Ecto neural progenitor cell (in vitro differentiated cells): Measurements from ENCODE around the gene ATP1A3.
A peak's percentile ranks its signal among the peaks of the same experiment; 100 is the strongest.
"Not testable (repeated sequence)": the region's sequence is repeated elsewhere in the genome, so short reads cannot be mapped to it uniquely, and the experiment has no call there.

ENCODE experiments used
- DNase-seq: peaks from one replicate; pipeline ENCODE4 v3.0.0-alpha.2; 2018; ENCODE audit warnings: low spot score

ATP1A3 gene

DNA sequence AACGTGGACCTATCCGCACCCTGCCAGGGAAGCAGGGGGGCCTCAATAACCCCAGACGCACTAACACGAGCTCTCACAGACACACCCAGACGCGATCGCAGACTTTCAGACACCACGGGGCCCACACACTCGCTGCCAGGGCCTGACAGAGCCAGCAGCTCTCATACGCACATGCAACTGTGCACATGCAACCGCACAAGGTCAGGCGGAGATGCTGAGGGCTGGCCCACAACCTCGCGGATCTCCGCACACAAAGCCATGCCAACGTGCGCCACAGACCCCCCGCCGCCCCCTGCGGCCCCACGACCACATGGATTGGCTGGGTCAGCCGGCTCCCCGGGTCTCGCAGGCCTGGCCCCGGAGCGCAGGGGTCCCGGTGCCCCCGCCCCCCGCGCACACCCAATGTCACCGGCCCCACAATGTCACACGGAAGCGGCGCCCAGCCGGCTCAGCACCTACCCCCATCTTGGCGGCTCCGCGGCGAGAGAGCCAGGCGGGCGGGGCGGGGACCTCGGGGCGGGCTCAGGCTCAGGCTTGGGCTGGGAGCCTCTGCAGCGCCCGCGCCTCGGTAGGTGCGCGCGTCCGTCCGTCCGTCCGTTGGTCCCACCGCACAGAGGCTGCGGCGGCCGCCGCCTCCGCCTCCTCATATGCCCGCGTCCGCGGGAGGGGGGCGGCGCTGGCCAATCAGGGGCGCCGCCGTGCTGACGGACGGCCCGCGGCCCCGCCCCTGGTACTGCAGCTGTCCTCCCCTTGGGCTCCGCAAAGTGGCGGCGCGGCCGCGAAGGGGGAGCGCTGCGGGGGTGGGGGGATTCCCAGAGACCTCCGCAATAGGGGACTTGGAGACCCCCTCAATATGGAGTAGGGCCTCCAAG, at the start of gene ATP1A3:
Gene ATP1A3 (minus strand): TSS at position 619 of the 872 bp plus-strand sequence. CDS start 154 bp downstream, at position 465.
- DNase-seq = peak; percentile 82

DNA sequence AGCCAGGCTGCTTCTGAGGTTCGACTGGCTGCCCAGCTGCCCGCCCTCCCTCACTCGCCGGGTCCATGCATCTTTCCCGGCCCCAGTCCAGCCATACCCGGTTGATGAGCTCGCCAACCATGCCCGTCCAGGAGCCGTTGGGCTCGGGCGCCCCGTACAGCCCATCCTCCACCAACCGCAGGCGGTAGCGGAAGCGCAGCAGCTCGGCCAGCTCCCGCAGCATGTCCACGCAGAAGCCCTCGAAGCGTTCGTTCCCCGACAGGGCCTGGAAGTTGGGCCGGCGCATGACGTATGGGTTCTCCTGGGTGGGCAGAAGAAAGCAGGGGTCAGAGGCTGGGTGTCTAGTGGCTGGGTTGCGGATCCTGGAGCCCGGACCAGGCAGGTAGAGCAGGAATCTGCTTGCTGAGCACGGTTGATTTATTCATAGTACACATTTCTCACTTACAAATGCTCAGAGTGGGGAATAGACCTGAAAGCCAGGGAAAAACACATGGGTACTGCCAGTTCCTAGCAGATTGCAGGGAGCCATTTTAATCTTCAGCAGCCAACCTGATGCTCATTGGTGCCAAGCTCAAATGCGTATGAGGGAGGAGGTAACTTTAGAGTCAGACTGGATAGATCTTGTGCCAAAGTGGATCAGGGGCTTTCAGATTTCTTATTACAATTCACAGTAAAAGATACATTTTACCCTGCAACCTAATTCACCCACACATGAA, 48.6 kb upstream of the ATP1A3 start:
- DNase-seq = no peak

DNA sequence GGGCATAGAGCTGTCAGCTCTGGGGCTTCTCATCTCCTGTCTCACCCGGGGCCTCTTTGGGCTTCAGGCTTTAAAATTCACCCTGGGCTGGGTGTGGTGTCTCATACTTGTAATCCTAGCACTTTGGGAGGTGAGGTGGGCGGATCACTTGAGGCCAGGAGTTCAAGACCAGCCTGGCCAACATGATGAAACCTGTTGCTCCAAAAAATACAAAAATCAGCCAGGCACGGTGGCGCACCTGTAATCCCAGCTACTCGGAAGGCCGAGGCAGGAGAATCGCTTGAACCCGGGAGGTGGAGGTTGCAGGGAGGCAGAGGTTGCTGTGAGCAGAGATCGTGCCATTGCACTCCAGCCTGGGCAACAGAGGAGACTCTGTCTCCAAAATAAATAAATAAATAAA, 46.5 kb upstream of the ATP1A3 start:
- not testable (repeated sequence) for DNase-seq

DNA sequence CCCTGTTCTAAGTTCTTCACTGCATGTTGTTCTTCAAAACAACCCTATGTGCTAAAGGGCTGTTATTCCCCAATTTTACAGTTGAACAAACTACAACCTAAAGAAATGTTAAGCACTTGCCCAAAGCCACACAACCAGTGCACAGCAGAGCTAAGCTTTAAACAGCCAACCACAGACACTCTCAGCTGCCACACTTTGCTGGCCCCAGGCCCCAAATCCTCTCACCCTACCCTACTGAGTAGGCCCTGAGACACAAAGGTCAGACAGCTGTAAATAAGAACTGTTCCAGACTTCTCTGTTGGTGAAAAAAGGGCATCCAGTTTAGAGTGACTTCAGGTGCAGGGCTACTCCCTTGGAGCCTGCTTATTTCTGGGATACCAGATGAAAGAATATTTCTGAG, 46.0 kb upstream of the ATP1A3 start:
- DNase-seq = no peak

DNA sequence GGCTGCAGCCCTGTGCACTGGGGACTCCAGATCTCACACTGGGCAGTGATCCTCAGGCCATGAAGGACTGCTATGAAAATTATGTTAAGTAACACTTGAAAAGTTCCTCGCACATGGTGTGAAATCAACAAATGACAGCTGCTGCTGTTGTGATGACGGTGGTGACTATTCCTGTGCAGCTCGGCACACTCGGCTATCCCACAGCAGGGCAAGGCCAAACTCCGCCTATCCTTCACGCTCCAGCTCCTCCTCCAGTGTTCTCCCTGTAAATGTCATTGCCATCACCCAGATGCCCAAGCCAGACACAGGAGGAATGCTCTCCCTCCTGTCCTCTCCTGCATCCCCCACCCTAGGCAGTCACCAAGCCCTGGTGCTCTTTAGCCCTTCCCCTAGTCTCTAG, 44.6 kb upstream of the ATP1A3 start:
- DNase-seq = no peak

DNA sequence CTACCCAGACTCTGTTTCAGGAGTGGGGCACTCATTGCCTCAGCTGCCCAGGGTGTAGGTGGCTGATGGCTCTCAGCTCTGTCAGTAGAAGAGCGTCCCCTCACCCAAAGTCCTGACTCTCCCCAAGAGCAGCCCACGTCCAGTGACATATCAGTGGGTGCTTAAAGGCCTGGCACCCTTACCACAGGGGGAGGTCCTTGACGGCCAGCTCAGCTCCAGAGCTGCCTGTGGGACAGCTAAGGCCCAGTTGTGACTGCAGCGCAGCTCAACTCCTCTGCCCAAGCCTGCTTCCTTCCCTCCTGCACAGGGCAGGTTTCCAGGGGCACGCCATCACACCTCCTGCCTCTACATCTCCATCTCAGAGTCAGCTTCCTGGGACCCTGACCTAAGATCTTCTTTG, 43.6 kb upstream of the ATP1A3 start:
- no peak for DNase-seq

DNA sequence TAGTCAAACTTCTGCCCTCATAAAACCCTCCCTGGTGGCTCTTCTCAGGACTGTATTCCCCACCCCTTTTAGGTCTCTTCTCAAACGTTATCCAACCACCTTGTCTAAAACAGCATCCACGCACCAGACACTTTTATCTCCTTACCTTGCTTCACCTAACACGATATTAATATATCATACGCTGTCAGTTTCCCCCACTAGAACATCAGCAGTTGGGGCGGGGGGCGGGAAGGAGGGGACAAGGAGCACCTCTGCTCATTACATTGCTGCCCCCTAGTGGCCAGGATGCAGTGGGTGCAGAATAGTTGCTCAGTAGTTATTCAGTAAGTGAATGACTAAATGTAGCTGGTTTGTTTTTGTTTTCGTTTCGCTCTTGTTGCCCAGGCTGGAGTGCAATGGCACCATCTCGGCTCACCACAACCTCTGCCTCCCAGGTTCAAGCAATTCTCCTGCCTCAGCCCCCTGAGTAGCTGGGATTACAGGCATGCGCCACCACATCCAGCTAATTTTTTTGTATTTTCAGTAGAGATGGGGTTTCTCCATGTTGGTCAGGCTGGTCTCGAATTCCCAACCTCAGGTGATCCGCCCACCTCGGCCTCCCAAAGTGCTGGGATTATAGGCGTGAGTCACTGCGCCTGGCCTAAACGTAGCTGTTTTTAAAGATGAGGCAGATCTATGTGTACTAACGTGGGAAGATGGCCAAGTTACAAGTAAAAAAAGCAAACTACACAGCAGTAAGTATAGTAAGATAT, 40.8 kb upstream of the ATP1A3 start:
- DNase-seq = peak; percentile 64

DNA sequence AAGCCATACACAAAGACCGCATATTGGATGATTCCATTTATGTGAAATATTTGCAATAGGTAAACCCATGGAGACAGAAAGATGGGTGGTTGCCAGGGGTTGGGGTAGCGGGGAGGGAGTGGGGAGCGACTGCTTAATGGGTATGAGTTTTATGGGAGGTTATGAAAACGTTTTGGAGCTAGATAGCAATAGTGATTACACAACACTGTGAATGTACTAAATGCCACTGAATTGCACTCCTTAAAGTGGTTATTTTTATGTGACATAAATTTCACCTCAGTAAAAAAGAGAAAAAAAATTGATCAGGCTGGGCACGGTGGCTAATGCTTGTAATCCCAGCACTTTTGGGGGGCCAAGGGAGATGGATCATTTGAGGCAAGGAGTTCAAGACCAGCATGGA, 39.4 kb upstream of the ATP1A3 start:
- no peak for DNase-seq

DNA sequence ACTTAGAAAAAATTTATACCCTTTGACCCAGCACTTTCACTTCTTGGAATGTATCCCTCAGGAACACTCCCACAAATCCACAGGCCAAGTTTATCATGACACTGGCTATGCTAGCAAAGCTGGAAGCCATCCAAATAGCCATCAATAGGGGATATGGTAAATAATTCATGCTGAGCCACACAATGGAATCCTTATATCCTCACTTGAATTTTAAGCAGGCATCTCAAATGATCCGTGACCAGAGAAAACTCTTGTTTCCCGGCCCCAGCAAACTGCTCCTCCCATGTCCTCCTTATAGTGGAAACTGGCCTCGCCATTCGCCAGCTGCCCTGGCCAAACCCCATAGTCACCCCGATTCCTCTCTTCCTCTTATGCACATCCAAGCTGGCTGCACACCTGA, 38.4 kb upstream of the ATP1A3 start:
- DNase-seq = no peak

DNA sequence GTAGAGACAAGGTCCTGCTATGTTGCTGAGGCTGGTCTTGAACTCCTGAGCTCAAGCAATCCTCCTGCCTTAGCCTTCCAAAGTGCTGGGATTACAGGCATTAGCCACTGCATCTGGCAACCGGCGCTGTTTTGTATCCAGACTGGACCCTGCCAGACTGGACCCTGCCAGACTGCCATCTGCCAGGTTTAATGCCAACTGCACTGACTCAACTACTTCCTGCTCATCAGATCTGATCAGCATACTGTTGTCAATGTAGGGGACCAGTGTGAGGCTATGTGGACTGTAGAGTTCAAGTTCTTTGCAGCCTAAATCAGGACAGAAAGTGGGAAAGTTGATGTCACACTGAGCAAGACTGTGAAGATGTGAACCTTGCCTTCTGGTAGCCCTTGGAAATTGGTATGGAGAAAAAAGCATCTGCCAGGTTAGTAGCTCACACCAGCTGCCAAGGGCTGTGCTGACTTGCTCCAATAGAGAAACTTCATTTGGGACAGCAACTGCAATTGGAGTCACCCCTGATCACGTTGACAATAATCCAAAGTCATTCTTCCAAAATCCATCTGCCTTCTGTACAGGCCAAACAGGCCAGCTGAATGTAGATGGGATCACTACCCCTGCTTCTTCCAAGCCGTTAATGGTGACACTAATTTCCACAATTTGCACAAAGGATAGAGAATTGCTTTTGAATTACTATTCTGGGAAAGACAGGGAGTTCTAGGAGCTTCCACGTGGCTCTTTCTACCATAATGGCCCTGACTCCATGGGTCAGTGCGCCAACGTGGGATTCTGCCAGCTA, 36.8 kb upstream of the ATP1A3 start:
- DNase-seq = no peak

DNA sequence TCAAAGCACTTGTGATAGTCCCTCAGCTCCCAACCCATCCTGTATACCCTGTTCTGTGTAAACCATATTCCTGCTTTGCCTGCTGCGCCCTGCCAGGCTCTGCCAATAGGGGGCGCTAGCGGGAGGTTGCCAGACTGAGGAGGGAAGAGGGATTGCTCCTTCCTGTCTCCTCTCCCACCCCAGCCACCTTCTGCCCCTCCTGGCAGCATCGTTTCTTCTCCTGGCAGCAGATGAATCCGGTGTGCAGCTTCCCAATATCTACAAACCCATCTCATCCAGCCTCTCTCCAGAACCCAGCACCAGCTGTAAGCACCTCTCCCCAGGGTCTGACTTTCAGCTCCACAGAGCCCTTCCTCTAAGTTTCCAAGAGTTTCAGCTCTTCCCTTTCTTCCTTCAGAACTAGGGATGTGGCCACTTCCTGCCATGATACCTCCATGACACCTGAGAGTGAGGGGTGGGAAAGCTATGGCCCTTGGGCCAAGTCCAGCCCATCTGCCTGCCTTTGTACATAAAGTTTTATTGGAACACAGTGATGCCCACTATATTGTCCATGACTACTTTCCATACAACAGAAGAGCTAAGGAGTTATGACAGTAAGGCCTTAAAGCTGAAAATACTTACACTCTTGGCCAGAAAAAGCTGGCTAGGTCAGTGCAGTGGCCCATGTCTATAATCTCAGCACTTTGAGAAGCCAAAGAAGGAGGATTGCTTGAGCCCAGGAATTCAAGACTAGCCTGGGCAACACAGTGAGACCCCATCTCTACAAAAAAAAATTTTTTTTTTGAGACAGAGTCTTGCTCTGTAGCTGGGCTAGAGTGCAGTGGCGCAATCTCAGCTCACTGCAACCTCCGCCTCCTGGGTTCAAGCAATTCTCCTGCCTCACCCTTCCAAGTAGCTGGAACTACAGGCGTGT, 34.5 kb upstream of the ATP1A3 start:
- peak; percentile 81 for DNase-seq

DNA sequence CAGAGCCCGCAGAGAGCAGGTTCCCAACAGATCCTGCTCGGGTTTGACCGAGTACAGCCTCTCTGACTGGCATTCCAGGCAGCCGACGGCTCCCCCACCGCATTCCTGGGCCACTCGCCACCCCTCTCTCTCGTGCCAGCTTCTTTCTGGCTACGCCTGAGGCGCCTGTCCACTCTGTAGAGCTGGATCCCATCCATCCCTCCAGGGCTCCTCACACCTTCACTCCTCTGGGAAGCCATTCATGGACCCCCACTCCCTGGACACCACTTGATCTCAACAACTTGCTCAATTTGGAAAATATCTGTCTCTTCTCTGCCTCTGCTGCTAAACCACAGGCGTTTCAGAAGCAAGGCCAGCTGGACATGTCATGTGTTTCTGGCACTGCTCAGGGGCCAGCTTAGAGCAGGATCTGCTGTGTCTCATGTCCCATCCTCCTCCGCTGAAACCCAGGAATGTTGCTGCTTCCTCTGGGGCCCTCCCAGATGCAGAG, 30.6 kb upstream of the ATP1A3 start:
- no peak for DNase-seq

DNA sequence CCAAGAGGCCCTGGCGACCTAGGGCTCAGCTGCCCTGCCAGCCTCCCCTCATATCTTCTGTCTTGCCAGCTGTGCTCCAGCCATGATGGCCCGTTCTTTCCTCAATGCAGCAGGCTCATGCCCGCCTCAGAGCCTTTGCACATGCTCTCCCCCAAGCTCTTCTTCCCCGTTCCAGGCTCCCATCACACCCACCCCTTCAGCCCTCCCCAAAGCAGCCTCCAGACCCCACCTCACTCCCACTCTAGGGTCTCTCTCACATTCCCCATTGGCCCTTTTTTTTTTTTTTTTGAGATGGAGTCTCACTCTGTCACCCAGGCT, 29.9 kb upstream of the ATP1A3 start:
- no peak for DNase-seq

DNA sequence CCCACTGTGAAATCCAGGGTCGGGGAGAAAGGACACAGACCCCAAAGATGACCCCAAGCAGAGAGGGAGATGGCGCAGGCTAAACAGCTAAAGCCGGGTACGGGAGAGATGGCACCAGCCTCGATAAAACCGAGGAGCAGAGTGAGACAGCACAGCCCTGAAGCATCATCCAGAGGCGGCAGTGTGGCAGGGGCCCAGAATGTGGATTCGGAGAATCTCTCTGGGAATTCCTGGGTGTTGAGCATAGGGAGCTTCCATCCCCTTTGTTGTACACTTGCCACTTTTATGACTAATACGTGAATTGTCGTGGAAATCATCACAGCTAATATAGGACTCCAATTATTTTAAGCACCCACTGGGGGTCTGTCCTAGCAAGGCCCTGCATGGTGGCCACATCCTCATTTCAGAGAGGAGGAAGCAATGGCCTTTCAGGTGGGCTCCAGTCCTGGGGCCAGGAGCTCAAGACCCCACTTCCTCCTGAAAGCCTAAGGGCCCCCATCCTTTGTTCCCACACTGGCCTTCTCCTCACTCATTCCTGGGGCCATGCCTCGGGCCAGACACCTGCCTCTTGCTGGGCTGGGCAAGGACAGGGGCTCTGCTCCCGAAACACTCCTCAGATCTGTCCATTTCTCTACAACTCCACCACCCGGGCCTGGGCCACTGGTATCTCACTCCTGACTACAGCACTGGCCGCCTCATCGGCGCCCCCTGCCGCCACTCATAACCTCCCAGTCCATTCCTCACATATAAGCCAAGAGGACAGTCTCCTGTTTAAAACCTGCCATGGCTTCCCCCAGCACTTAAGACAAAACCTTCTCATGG, 29.3 kb upstream of the ATP1A3 start:
- DNase-seq = peak; percentile 65

DNA sequence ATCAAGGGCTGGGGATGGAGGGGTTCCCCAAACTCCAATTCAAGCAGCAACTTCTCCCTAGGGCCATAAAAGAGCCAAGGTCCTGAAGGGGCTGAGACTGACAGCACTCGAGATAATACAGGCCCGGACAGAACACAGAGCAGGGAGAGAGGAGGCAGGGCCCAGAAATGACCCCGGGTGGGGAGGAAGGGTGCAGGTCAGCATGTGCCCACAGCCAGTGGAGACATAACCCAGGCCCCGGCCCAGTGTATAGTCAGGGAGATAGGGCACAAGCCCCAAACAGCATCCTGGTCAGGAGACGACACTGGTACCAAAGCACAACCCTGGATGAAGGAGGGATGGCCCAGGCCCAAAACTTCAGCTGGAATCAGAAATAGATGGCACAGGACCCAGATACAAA, 28.6 kb upstream of the ATP1A3 start:
- no peak for DNase-seq

DNA sequence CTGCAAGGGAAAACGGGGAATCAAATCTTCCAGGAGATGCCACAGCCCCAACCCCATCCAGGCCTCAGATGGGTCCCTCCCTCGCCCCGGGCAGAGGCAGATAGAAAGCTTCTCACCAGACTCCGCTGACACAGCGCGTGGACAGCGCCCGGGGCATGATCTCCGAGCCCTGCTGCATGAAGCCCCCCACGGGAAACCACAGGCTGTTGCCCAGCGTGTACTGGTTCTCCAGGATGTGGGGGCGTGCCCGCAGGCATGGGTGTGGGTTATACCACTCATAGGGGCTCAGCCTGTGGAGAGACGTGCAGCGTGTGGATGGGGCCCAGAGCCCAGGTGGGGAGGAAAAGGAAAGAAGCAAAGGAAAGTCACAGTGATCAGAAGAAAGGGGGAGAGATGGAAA, 27.2 kb upstream of the ATP1A3 start:
- DNase-seq = no peak

DNA sequence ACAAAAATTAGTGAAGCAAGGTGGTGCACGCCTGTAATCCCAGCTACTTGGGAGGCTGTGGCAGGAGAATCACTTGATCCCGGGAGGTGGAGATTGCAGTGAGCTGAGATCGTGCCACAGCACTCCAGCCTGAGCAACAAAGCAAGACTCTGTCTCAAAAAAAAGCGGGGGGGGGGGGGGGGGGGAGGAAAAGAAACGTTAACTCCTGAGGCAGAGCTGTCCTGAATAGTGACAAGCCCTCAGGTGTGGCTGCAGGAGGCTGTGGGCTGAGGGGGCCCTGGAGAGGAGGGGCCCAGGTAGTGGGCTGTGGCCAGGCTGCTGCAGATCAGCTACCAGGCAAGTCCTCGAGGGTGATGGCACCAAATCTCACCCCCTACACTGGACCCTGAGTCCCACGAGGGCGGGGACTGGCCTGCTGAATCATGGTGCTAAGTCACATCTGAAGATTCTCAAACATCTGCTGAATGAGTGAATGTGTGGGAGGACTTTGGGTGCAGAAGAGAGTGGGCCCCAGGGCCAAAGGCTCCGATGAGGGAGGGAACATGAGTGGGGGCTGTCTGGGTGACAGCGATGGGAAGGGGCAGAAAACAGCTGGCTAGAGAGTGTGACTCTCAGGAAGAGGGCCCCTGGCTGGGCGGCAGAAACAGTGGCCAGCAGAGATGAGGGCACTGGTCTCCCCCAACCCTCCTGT, 24.6 kb upstream of the ATP1A3 start:
- no peak for DNase-seq

DNA sequence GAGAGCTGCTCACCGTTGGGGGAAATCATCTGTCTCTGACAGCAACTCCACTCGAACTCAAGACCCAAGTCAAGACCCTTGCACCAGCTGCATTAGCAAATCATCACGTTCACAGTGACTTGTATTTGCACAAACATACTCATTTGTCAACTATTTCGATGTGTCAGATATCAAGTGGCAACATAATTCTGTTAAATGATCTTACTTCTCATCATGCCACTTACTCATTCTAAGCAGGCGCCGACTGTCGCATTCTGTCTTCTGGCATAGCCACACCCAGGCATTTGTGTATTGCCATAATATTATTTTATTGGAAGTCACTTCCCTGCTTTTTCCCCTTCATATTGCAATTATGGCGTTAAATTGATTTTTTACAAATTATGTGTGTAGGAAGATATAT, 23.0 kb upstream of the ATP1A3 start:
- DNase-seq = no peak

DNA sequence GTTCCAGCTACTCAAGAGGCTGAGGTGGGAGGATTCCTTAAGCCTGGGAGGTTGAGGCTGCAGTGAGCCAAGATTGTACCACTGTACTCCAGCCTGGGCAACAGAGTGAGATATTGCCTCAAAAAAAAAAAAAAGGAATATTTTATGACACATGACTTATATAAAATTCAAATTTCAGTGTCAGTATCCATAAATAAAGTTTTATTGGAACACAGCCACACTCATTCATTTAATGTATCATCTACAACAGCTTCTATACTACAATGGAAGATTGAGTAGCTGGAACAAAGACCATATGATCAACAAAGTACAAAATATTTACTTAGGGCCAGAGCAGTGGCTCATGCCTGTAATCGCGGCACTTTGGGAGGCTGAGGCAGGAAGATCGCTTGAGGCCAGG, 18.7 kb upstream of the ATP1A3 start:
- not testable (repeated sequence) for DNase-seq
